ENCODE results near the gene ZIM2.

The ZIM2 gene

GRCh38 chr19:56823417-56823816 is 17.1 kb downstream of the ZIM2 start:
- H3K36me3 ChIP-seq (ENCODE audit: control insufficient read depth in 1 of 2, insufficient read depth in 2 of 2, low read length in 2 of 2) = peaks cover 0 to 28% of the 10 kb centered on the region in 2 donors
- H3K27me3 ChIP-seq (ENCODE audit: low read depth, low read length) = no peaks in the 10 kb centered on the region
- no peak overlapping the region for H3K27ac ChIP-seq (ENCODE audit: low read length)
- no peaks in the 10 kb centered on the region for H3K9me3 ChIP-seq (ENCODE audit: control insufficient read depth in 1 of 2, low read length in 2 of 2)
- no peak overlapping the region for H3K4me3 ChIP-seq (ENCODE audit: low read depth in 1 of 2, low read length in 2 of 2)
- H3K4me1 ChIP-seq (ENCODE audit: control insufficient read depth in 1 of 2, insufficient read depth in 2 of 2, low read length in 2 of 2) = no peaks in the 10 kb centered on the region

GRCh38 chr19:56822755-56823154 is 17.8 kb downstream of the ZIM2 start:
- Histone ChIP-seq H3K9me3 (ENCODE audit: control insufficient read depth in 1 of 2, low read length in 2 of 2) (no peaks in the 10 kb centered on the region), H3K27me3 (ENCODE audit: low read depth, low read length) (no peaks in the 10 kb centered on the region), H3K4me1 (ENCODE audit: control insufficient read depth in 1 of 2, insufficient read depth in 2 of 2, low read length in 2 of 2) (no peaks in the 10 kb centered on the region), H3K36me3 (ENCODE audit: control insufficient read depth in 1 of 2, insufficient read depth in 2 of 2, low read length in 2 of 2) (peaks cover 0 to 34% of the 10 kb centered on the region in 2 donors), H3K4me3 (ENCODE audit: low read depth in 1 of 2, low read length in 2 of 2) (no peak overlapping the region), H3K27ac (ENCODE audit: low read length) (no peak overlapping the region)

GRCh38 chr19:56821675-56822074 is 18.9 kb downstream of the ZIM2 start:
- H3K36me3 ChIP-seq (ENCODE audit: control insufficient read depth in 1 of 2, insufficient read depth in 2 of 2, low read length in 2 of 2) = peaks cover 0 to 44% of the 10 kb centered on the region in 2 donors

GRCh38 chr19:56821209-56821608 is 19.3 kb downstream of the ZIM2 start:
- H3K4me3 ChIP-seq (ENCODE audit: low read depth in 1 of 2, low read length in 2 of 2) = no peak overlapping the region

More at GRCh38 chr19:56821675-56822074, 18.9 kb downstream of the ZIM2 start:
- Histone ChIP-seq H3K4me3 (ENCODE audit: low read depth in 1 of 2, low read length in 2 of 2) (no peak overlapping the region), H3K27me3 (ENCODE audit: low read depth, low read length) (no peaks in the 10 kb centered on the region), H3K27ac (ENCODE audit: low read length) (no peak overlapping the region), H3K4me1 (ENCODE audit: control insufficient read depth in 1 of 2, insufficient read depth in 2 of 2, low read length in 2 of 2) (no peaks in the 10 kb centered on the region), H3K9me3 (ENCODE audit: control insufficient read depth in 1 of 2, low read length in 2 of 2) (no peaks in the 10 kb centered on the region)

GRCh38 chr19:56819166-56819565 is 21.4 kb downstream of the ZIM2 start:
- Histone ChIP-seq H3K36me3 (ENCODE audit: control insufficient read depth in 1 of 2, insufficient read depth in 2 of 2, low read length in 2 of 2) (peaks cover 0 to 57% of the 10 kb centered on the region in 2 donors), H3K27ac (ENCODE audit: low read length) (no peak overlapping the region), H3K4me3 (ENCODE audit: low read depth in 1 of 2, low read length in 2 of 2) (no peak overlapping the region), H3K9me3 (ENCODE audit: control insufficient read depth in 1 of 2, low read length in 2 of 2) (no peaks in the 10 kb centered on the region), H3K27me3 (ENCODE audit: low read depth, low read length) (no peaks in the 10 kb centered on the region), H3K4me1 (ENCODE audit: control insufficient read depth in 1 of 2, insufficient read depth in 2 of 2, low read length in 2 of 2) (no peaks in the 10 kb centered on the region)

More at GRCh38 chr19:56821209-56821608, 19.3 kb downstream of the ZIM2 start:
- peaks cover 0 to 49% of the 10 kb centered on the region in 2 donors for H3K36me3 ChIP-seq (ENCODE audit: control insufficient read depth in 1 of 2, insufficient read depth in 2 of 2, low read length in 2 of 2)
- no peaks in the 10 kb centered on the region for H3K27me3 ChIP-seq (ENCODE audit: low read depth, low read length)
- no peaks in the 10 kb centered on the region for H3K4me1 ChIP-seq (ENCODE audit: control insufficient read depth in 1 of 2, insufficient read depth in 2 of 2, low read length in 2 of 2)
- H3K9me3 ChIP-seq (ENCODE audit: control insufficient read depth in 1 of 2, low read length in 2 of 2) = no peaks in the 10 kb centered on the region
- H3K27ac ChIP-seq (ENCODE audit: low read length) = no peak overlapping the region

- peaks cover 0 to 28% of the 10 kb centered on the region in 2 donors for H3K36me3 ChIP-seq (ENCODE audit: control insufficient read depth in 1 of 2, insufficient read depth in 2 of 2, low read length in 2 of 2)
These were observed 25.9 kb downstream of the ZIM2 start for GRCh38 chr19:56814656-56815055.

GRCh38 chr19:56813531-56813930 is 27.0 kb downstream of the ZIM2 start:
- H3K27ac ChIP-seq (ENCODE audit: low read length) = no peak overlapping the region
- peaks cover 0 to 28% of the 10 kb centered on the region in 2 donors for H3K36me3 ChIP-seq (ENCODE audit: control insufficient read depth in 1 of 2, insufficient read depth in 2 of 2, low read length in 2 of 2)
- no peak overlapping the region for H3K4me3 ChIP-seq (ENCODE audit: low read depth in 1 of 2, low read length in 2 of 2)
- no peaks in the 10 kb centered on the region for H3K9me3 ChIP-seq (ENCODE audit: control insufficient read depth in 1 of 2, low read length in 2 of 2)
- no peaks in the 10 kb centered on the region for H3K27me3 ChIP-seq (ENCODE audit: low read depth, low read length)
- no peaks in the 10 kb centered on the region for H3K4me1 ChIP-seq (ENCODE audit: control insufficient read depth in 1 of 2, insufficient read depth in 2 of 2, low read length in 2 of 2)

More at GRCh38 chr19:56814656-56815055, 25.9 kb downstream of the ZIM2 start:
- Histone ChIP-seq H3K4me1 (ENCODE audit: control insufficient read depth in 1 of 2, insufficient read depth in 2 of 2, low read length in 2 of 2) (no peaks in the 10 kb centered on the region), H3K4me3 (ENCODE audit: low read depth in 1 of 2, low read length in 2 of 2) (no peak overlapping the region), H3K27ac (ENCODE audit: low read length) (no peak overlapping the region), H3K27me3 (ENCODE audit: low read depth, low read length) (no peaks in the 10 kb centered on the region), H3K9me3 (ENCODE audit: control insufficient read depth in 1 of 2, low read length in 2 of 2) (no peaks in the 10 kb centered on the region)

- no peak overlapping the region for H3K4me3 ChIP-seq (ENCODE audit: low read depth in 1 of 2, low read length in 2 of 2)
- peaks cover 0 to 5% of the 10 kb centered on the region in 2 donors for H3K9me3 ChIP-seq (ENCODE audit: control insufficient read depth in 1 of 2, low read length in 2 of 2)
These were observed 29.0 kb downstream of the ZIM2 start for GRCh38 chr19:56811480-56811879.

GRCh38 chr19:56810260-56810659 is 30.3 kb downstream of the ZIM2 start:
- Histone ChIP-seq H3K27ac (ENCODE audit: low read length) (no peak overlapping the region), H3K4me3 (ENCODE audit: low read depth in 1 of 2, low read length in 2 of 2) (no peak overlapping the region), H3K27me3 (ENCODE audit: low read depth, low read length) (no peaks in the 10 kb centered on the region), H3K4me1 (ENCODE audit: control insufficient read depth in 1 of 2, insufficient read depth in 2 of 2, low read length in 2 of 2) (no peaks in the 10 kb centered on the region), H3K36me3 (ENCODE audit: control insufficient read depth in 1 of 2, insufficient read depth in 2 of 2, low read length in 2 of 2) (peaks cover 0 to under 1% of the 10 kb centered on the region in 2 donors), H3K9me3 (ENCODE audit: control insufficient read depth in 1 of 2, low read length in 2 of 2) (peaks cover 0 to 10% of the 10 kb centered on the region in 2 donors)

More at GRCh38 chr19:56811480-56811879, 29.0 kb downstream of the ZIM2 start:
- Histone ChIP-seq H3K27me3 (ENCODE audit: low read depth, low read length) (no peaks in the 10 kb centered on the region), H3K27ac (ENCODE audit: low read length) (no peak overlapping the region), H3K4me1 (ENCODE audit: control insufficient read depth in 1 of 2, insufficient read depth in 2 of 2, low read length in 2 of 2) (no peaks in the 10 kb centered on the region), H3K36me3 (ENCODE audit: control insufficient read depth in 1 of 2, insufficient read depth in 2 of 2, low read length in 2 of 2) (peaks cover 0 to 11% of the 10 kb centered on the region in 2 donors)

- no peaks in the 10 kb centered on the region for H3K4me1 ChIP-seq (ENCODE audit: control insufficient read depth in 1 of 2, insufficient read depth in 2 of 2, low read length in 2 of 2)
- H3K4me3 ChIP-seq (ENCODE audit: low read depth in 1 of 2, low read length in 2 of 2) = no peak overlapping the region
- H3K9me3 ChIP-seq (ENCODE audit: control insufficient read depth in 1 of 2, low read length in 2 of 2) = peaks cover 0 to 10% of the 10 kb centered on the region in 2 donors
- no peaks in the 10 kb centered on the region for H3K36me3 ChIP-seq (ENCODE audit: control insufficient read depth in 1 of 2, insufficient read depth in 2 of 2, low read length in 2 of 2)
- no peaks in the 10 kb centered on the region for H3K27me3 ChIP-seq (ENCODE audit: low read depth, low read length)
- no peak overlapping the region for H3K27ac ChIP-seq (ENCODE audit: low read length)
These were observed 31.7 kb downstream of the ZIM2 start for GRCh38 chr19:56808717-56809392.

- Histone ChIP-seq H3K4me1 (ENCODE audit: control insufficient read depth in 1 of 2, insufficient read depth in 2 of 2, low read length in 2 of 2) (no peaks in the 10 kb centered on the region), H3K27me3 (ENCODE audit: low read depth, low read length) (no peaks in the 10 kb centered on the region), H3K27ac (ENCODE audit: low read length) (no peak overlapping the region), H3K9me3 (ENCODE audit: control insufficient read depth in 1 of 2, low read length in 2 of 2) (peaks cover 0 to 10% of the 10 kb centered on the region in 2 donors), H3K4me3 (ENCODE audit: low read depth in 1 of 2, low read length in 2 of 2) (no peak overlapping the region), H3K36me3 (ENCODE audit: control insufficient read depth in 1 of 2, insufficient read depth in 2 of 2, low read length in 2 of 2) (no peaks in the 10 kb centered on the region)
These were observed 33.9 kb downstream of the ZIM2 start for GRCh38 chr19:56806639-56807038.

GRCh38 chr19:56778351-56778750 is 62.2 kb downstream of the ZIM2 start:
- no peaks in the 10 kb centered on the region for H3K4me1 ChIP-seq (ENCODE audit: control insufficient read depth in 1 of 2, insufficient read depth in 2 of 2, low read length in 2 of 2)
- H3K27ac ChIP-seq (ENCODE audit: low read length) = no peak overlapping the region
- peaks cover 0 to 4% of the 10 kb centered on the region in 2 donors for H3K36me3 ChIP-seq (ENCODE audit: control insufficient read depth in 1 of 2, insufficient read depth in 2 of 2, low read length in 2 of 2)
- H3K9me3 ChIP-seq (ENCODE audit: control insufficient read depth in 1 of 2, low read length in 2 of 2) = no peaks in the 10 kb centered on the region
- no peaks in the 10 kb centered on the region for H3K27me3 ChIP-seq (ENCODE audit: low read depth, low read length)
- no peak overlapping the region for H3K4me3 ChIP-seq (ENCODE audit: low read depth in 1 of 2, low read length in 2 of 2)
